K562 (cell line): ENCODE results near the gene CRHR1. TPM values are rescaled to one million over a fixed set of nuclear protein-coding genes. Genes with fewer than 3 reads are reported as not detected.

Experiments
- ATAC-seq: fragments of 200-7000 bp; cut with Tn5 transposase; 3 replicates; pipeline ENCODE4 v1.9.1; 2020; ENCODE audit warnings: moderate library complexity
- BruUV-seq: library from RNA; stranded (reverse); fragments of 400-500 nt; replicated peaks from 2 replicates; lab custom pipeline; 2021; lab: Mats Ljungman, UMichigan
- CTCF ChIA-PET: fragments of 300-600 bp; formaldehyde crosslinking; extraction: SDS; loops from one replicate; lab custom pipeline; 2021; ENCODE audit warnings: low intra/inter-chr PET ratio; lab: Yijun Ruan, JAX
- POLR2A ChIA-PET: fragments of 300-600, 350-650 bp; sonication (Branson Sonifier 250); formaldehyde crosslinking; extraction: SDS; loops from one replicate; lab custom pipeline; 2021; ENCODE audit warnings: antibody characterized with exemption, inconsistent platforms; lab: Yijun Ruan, JAX
- DNase-seq, 4 experiments: peaks; one replicate each; pipeline versions ENCODE4 v3.0.0 to v3.0.0-alpha.2; 2011 to 2018; ENCODE audit warnings: low spot score in 3 of 4, mixed read lengths in 3 of 4; ENCODE audit errors: extremely low read depth in 1 of 4
- FAIRE-seq: peaks from 2 replicates; lab custom pipeline; 2011; peaks lifted over from hg19 to GRCh38; lab: Jason Lieb, UNC
- H2AFZ ChIP-seq: 2 replicates; pipeline ENCODE4 v1.6.0; 2011; ENCODE audit warnings: low read depth, low read length, control low read depth, inconsistent platforms
- H3K27ac ChIP-seq: fragments of 200-600 bp; 3 replicates; pipeline ENCODE4 v1.8.0; 2011; ENCODE audit warnings: low read depth, mild to moderate bottlenecking, control low read depth, inconsistent platforms, low read length, moderate library complexity, mixed read lengths; ENCODE audit errors: extremely low read depth
- H3K27me3 ChIP-seq, 2 experiments: fragments of 300-600 bp in 1 of 2; 2 replicates in 1 of 2; 3 replicates in 1 of 2; pipeline versions ENCODE4 v1.6.0 to v1.8.0; 2011; ENCODE audit warnings: inconsistent platforms in 2 of 2, low read length in 2 of 2, mild to moderate bottlenecking in 1 of 2, mixed read lengths in 1 of 2, moderate library complexity in 1 of 2; ENCODE audit not compliant: control insufficient read depth in 2 of 2, insufficient read depth in 2 of 2
- H3K36me3 ChIP-seq: fragments of 300-600 bp; 3 replicates; pipeline ENCODE4 v1.8.0; 2011; ENCODE audit warnings: mild to moderate bottlenecking, low read length, inconsistent platforms; ENCODE audit not compliant: control insufficient read depth, insufficient read depth
- H3K4me1 ChIP-seq, 2 experiments: fragments of 200-600 bp in 1 of 2; replicated peaks in 1 of 2; 2 replicates in 1 of 2; 3 replicates in 1 of 2; pipeline versions ENCODE4 v1.5.1 to v1.8.0; 2011; ENCODE audit warnings: inconsistent platforms in 2 of 2, low read length in 2 of 2, mild to moderate bottlenecking in 1 of 2, mixed read lengths in 1 of 2, moderate library complexity in 1 of 2; ENCODE audit not compliant: control insufficient read depth in 2 of 2, insufficient read depth in 2 of 2
- H3K4me2 ChIP-seq: 2 replicates; pipeline ENCODE4 v1.6.1; 2011; ENCODE audit warnings: low read length, control low read depth, inconsistent platforms, mixed read lengths; ENCODE audit not compliant: insufficient read depth
- H3K4me3 ChIP-seq: fragments of 200-600 bp; sonication (generic), shearing (Covaris generic); 2 replicates; pipeline ENCODE4 v1.5.1; 2016; ENCODE audit warnings: control low read depth, inconsistent platforms
- H3K79me2 ChIP-seq: fragments of 200-600 bp; 3 replicates; pipeline ENCODE4 v1.8.0; 2011; ENCODE audit warnings: low read length, inconsistent platforms; ENCODE audit not compliant: control insufficient read depth, insufficient read depth
- H3K9ac ChIP-seq, 2 experiments: 2 replicates each; pipeline versions ENCODE4 v1.6.0 to v1.6.1; 2011; ENCODE audit warnings: low read depth in 2 of 2, low read length in 2 of 2, control low read depth in 1 of 2, inconsistent platforms in 1 of 2, mild to moderate bottlenecking in 1 of 2, mixed read lengths in 1 of 2; ENCODE audit not compliant: insufficient read depth in 1 of 2
- H3K9me1 ChIP-seq: one replicate; pipeline ENCODE4 v1.6.0; 2011; ENCODE audit warnings: inconsistent platforms, mild to moderate bottlenecking, low read length, moderate library complexity; ENCODE audit not compliant: control insufficient read depth, insufficient read depth
- H3K9me3 ChIP-seq: replicated peaks from 2 replicates; pipeline ENCODE4 v1.5.1; 2011; ENCODE audit warnings: low read depth, low read length, inconsistent platforms; ENCODE audit not compliant: control insufficient read depth, insufficient read depth
- H4K20me1 ChIP-seq: replicated peaks from 2 replicates; pipeline ENCODE4 v1.6.1; 2011; ENCODE audit warnings: low read length, inconsistent platforms, mixed read lengths; ENCODE audit not compliant: control insufficient read depth, insufficient read depth
- E2F3 ChIP-seq: fragments of 250-450 bp; sonication (Bioruptor Pico); IDR thresholded peaks from 2 replicates; pipeline ENCODE4 v1.4.0; 2020; ENCODE audit warnings: mild to moderate bottlenecking
- IRF2 ChIP-seq: sonication (generic); formaldehyde crosslinking; IDR thresholded peaks from 2 replicates; pipeline ENCODE4 v1.8.1; 2022; ENCODE audit warnings: mild to moderate bottlenecking, missing genetic modification reagents
- RUNX1 ChIP-seq: sonication (generic); IDR thresholded peaks from 2 replicates; pipeline ENCODE4 v1.6.1; 2016; ENCODE audit warnings: antibody characterized with exemption, low read depth
- ZNF23 ChIP-seq: fragments of 250-450 bp; sonication (Bioruptor Pico); IDR thresholded peaks from 2 replicates; pipeline ENCODE4 v1.4.0; 2020; ENCODE audit warnings: mild to moderate bottlenecking
- WGBS: fragments of 100-300 bp; shearing (Covaris generic); methylation state at CpG from one replicate; pipeline ENCODE4 v1.1.6; 2016; ENCODE audit warnings: low coverage, mixed read lengths; ENCODE audit not compliant: insufficient coverage; ENCODE audit errors: missing lambda C conversion rate; 5-methylcytosine and 5-hydroxymethylcytosine counted together
- in situ Hi-C: fragments of 300-500 bp; cut with MboI; formaldehyde crosslinking; loops from 4 replicates; pipeline ENCODE4 v1.15.0; 2018; ENCODE audit warnings: inconsistent platforms, mixed read lengths
- intact Hi-C: fragments of 100-400 bp; cut with micrococcal nuclease; formaldehyde crosslinking; loops from 2 replicates; pipeline ENCODE4 v1.14.2; 2022
- polyA plus RNA-seq, 8 experiments: library from polyadenylated mRNA; depleted of rRNA in 4 of 8; stranded (reverse) in 5 of 8; unstranded in 3 of 8; fragments of >200 nt; fragmentation: Nextera tagmentation in 2 of 8; fragmentation: Illumina TruSeq in 1 of 8; extraction: Ambion mirVana in 2 of 8; extraction: Trizol in 1 of 8; gene quantifications; 2 replicates each; pipeline versions ENCODE4 v1.2.1 to v1.2.3, GENCODE V29; 2011 to 2014; ENCODE audit warnings: inconsistent platforms in 1 of 8, missing spikeins in 1 of 8
- total RNA-seq, 7 experiments: library from RNA; depleted of rRNA in 6 of 7; stranded (reverse); fragments of >200 nt in 6 of 7; fragmentation: Illumina TruSeq in 2 of 7; extraction: Trizol in 2 of 7; gene quantifications; 2 replicates each; pipeline versions ENCODE4 v1.2.1 to v1.2.3, GENCODE V29; 2011 to 2021; ENCODE audit warnings: low replicate concordance in 1 of 7
- TF ChIP-seq, protein P1 (sequence below): fragments of 450-650 bp; formaldehyde crosslinking; IDR thresholded peaks from 2 replicates; pipeline ENCODE4 v1.4.0; 2022; ENCODE audit warnings: mild to moderate bottlenecking, moderate library complexity
- TF ChIP-seq, protein P2 (sequence below): fragments of 200-400 bp; formaldehyde crosslinking; IDR thresholded peaks from 2 replicates; pipeline ENCODE4 v1.6.1; 2017; ENCODE audit warnings: mild to moderate bottlenecking, low read depth, low read length, moderate library complexity
- TF ChIP-seq, protein P3 (sequence below): fragments of 450-650 bp; formaldehyde crosslinking; IDR thresholded peaks from 2 replicates; pipeline ENCODE4 v1.4.0; 2020; ENCODE audit warnings: mild to moderate bottlenecking
- TF ChIP-seq, protein P4 (sequence below), 2 experiments: IDR thresholded peaks in 1 of 2; conservative IDR thresholded peaks in 1 of 2; 2 replicates each; pipeline ENCODE4 v1.6.1; 2016; ENCODE audit warnings: low read depth in 2 of 2, mild to moderate bottlenecking in 1 of 2, missing compliant biosample characterization in 1 of 2, missing genetic modification characterization in 1 of 2, moderate library complexity in 1 of 2
- TF ChIP-seq, protein P5 (sequence below): fragments of 450-650 bp; formaldehyde crosslinking; conservative IDR thresholded peaks from 2 replicates; pipeline ENCODE4 v1.4.0; 2022; ENCODE audit warnings: mild to moderate bottlenecking, missing genetic modification characterization
- TF ChIP-seq, protein P6 (sequence below): fragments of 250-450 bp; sonication (Bioruptor Pico); IDR thresholded peaks from 2 replicates; pipeline ENCODE4 v1.4.0; 2020; ENCODE audit warnings: mild to moderate bottlenecking

CRHR1 gene
- total and polyA plus RNA-seq, 9 of the 15 experiments (the other 6 are each of a cell fraction or from before 2014, with no cell fraction given): 0.05 TPM; not detected in 8

DNA sequence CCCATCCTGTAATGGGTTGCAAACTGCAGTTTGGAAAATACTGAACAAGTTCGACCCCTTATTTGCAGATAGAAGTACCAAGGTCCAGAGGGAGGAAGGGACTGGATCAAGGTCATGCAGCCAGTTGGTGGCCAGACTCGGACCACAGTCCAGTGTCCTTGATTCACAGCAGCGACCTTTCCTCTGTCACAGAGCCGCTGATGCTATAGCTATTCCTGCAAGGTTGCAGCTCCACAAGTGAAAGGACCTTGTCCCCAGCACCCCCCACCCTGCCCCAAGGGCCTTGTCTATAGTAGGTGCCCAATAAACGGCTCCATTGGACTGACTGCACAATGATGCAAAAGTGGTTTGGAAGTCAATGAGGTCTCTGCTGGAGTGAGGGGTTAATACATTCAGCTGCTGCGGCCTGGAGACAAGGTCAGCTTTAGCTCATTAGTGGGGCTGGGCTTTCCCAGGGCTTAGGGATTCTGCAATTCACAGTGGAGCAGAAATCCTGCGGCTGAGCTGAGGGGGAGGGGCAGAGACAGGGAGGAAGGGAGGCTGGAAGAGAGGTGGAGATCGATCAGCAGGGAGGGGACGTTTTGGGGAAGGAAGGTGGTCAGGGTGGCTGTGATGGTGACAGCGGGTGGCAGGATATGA is 13.4 kb upstream of the CRHR1 start:
- H3K27ac ChIP-seq: no peak overlapping the region
- DNase-seq (no peak), FAIRE-seq (no peak), ATAC-seq (no peak)
- WGBS: under 1% methylated on average over 10 of the region's 10 CpGs
- no peaks in the 10 kb centered on the region for H3K4me1 ChIP-seq
- H3K4me3 ChIP-seq: no peak overlapping the region
- no peaks in the 10 kb centered on the region for H3K36me3 ChIP-seq
- BruUV-seq: no TSS peak
- ChIA-PET POLR2A (interaction anchor here (0.6 to 0.7 kb wide), 2 partner anchors 12 to 330 kb away, joined by 3 read pairs; no protein-coding TSS in a partner anchor), CTCF (no interaction called here)
- H4K20me1 ChIP-seq: no peaks in the 10 kb centered on the region; the same call in 1 of the 2 replicates
- no peak overlapping the region for H2AFZ ChIP-seq
- no peaks in the 10 kb centered on the region for H3K9me3 ChIP-seq
- peaks cover 9 to 62% of the 10 kb centered on the region in 2 experiments; a peak in 4 of 5 replicates for H3K27me3 ChIP-seq
- in situ Hi-C loops (no loop called here), intact Hi-C loops (no loop called here)
- no peak overlapping the region for H3K9ac ChIP-seq
- H3K79me2 ChIP-seq: no peaks in the 10 kb centered on the region
- peaks cover 3% of the 10 kb centered on the region for H3K9me1 ChIP-seq
- no peak overlapping the region for H3K4me2 ChIP-seq
- TF ChIP-seq, protein P1, sequence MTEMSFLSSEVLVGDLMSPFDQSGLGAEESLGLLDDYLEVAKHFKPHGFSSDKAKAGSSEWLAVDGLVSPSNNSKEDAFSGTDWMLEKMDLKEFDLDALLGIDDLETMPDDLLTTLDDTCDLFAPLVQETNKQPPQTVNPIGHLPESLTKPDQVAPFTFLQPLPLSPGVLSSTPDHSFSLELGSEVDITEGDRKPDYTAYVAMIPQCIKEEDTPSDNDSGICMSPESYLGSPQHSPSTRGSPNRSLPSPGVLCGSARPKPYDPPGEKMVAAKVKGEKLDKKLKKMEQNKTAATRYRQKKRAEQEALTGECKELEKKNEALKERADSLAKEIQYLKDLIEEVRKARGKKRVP (CRISPR knock-in tag): no peak
- TF ChIP-seq ZNF23 (no peak), IRF2 (no peak), E2F3 (no peak), RUNX1 (no peak)
- TF ChIP-seq, protein P2, sequence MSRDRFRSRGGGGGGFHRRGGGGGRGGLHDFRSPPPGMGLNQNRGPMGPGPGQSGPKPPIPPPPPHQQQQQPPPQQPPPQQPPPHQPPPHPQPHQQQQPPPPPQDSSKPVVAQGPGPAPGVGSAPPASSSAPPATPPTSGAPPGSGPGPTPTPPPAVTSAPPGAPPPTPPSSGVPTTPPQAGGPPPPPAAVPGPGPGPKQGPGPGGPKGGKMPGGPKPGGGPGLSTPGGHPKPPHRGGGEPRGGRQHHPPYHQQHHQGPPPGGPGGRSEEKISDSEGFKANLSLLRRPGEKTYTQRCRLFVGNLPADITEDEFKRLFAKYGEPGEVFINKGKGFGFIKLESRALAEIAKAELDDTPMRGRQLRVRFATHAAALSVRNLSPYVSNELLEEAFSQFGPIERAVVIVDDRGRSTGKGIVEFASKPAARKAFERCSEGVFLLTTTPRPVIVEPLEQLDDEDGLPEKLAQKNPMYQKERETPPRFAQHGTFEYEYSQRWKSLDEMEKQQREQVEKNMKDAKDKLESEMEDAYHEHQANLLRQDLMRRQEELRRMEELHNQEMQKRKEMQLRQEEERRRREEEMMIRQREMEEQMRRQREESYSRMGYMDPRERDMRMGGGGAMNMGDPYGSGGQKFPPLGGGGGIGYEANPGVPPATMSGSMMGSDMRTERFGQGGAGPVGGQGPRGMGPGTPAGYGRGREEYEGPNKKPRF: no peak
- TF ChIP-seq, protein P3, sequence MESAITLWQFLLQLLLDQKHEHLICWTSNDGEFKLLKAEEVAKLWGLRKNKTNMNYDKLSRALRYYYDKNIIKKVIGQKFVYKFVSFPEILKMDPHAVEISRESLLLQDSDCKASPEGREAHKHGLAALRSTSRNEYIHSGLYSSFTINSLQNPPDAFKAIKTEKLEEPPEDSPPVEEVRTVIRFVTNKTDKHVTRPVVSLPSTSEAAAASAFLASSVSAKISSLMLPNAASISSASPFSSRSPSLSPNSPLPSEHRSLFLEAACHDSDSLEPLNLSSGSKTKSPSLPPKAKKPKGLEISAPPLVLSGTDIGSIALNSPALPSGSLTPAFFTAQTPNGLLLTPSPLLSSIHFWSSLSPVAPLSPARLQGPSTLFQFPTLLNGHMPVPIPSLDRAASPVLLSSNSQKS (CRISPR knock-in tag): no peak
- TF ChIP-seq, protein P4, sequence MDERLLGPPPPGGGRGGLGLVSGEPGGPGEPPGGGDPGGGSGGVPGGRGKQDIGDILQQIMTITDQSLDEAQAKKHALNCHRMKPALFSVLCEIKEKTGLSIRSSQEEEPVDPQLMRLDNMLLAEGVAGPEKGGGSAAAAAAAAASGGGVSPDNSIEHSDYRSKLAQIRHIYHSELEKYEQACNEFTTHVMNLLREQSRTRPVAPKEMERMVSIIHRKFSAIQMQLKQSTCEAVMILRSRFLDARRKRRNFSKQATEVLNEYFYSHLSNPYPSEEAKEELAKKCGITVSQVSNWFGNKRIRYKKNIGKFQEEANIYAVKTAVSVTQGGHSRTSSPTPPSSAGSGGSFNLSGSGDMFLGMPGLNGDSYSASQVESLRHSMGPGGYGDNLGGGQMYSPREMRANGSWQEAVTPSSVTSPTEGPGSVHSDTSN (CRISPR knock-in tag; IDR thresholded peaks at IDR 0.05; ENCODE audit: low read depth): no peak
- TF ChIP-seq, protein P4 (tag; conservative IDR thresholded peaks at IDR 0.05; ENCODE audit: low read depth): no peak
- TF ChIP-seq, protein P5, sequence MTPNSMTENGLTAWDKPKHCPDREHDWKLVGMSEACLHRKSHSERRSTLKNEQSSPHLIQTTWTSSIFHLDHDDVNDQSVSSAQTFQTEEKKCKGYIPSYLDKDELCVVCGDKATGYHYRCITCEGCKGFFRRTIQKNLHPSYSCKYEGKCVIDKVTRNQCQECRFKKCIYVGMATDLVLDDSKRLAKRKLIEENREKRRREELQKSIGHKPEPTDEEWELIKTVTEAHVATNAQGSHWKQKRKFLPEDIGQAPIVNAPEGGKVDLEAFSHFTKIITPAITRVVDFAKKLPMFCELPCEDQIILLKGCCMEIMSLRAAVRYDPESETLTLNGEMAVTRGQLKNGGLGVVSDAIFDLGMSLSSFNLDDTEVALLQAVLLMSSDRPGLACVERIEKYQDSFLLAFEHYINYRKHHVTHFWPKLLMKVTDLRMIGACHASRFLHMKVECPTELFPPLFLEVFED: no peak
- TF ChIP-seq, protein P6, sequence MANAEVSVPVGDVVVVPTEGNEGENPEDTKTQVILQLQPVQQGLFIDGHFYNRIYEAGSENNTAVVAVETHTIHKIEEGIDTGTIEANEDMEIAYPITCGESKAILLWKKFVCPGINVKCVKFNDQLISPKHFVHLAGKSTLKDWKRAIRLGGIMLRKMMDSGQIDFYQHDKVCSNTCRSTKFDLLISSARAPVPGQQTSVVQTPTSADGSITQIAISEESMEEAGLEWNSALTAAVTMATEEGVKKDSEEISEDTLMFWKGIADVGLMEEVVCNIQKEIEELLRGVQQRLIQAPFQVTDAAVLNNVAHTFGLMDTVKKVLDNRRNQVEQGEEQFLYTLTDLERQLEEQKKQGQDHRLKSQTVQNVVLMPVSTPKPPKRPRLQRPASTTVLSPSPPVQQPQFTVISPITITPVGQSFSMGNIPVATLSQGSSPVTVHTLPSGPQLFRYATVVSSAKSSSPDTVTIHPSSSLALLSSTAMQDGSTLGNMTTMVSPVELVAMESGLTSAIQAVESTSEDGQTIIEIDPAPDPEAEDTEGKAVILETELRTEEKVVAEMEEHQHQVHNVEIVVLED: no peak
